Measurements from ENCODE around the gene ST7L. TPM values are rescaled to one million over a fixed set of nuclear protein-coding genes. Genes with fewer than 3 reads are reported as not detected.

ST7L gene
- total RNA-seq, 4 donors from 2014 or later = 24.9 to 50.3 (median 33.9) TPM

DNA sequence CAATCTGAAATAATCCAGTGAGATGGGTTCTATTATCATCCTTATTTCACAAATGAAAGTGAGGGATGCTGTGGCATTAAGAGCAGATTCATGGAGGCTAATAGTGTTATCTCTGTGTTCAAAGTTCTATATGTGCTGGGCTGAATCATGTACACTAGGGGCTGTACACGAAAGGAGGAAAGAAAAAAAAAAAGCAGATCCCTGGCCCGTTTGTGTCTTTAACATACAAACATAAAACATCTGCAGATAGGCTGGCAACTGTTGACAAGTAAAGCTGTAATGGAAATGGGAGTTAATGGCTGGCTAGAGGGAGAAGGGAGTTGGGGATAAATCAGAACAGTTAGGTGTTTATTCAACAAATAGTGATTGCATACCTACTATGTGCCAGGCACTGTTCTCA, 107.0 kb downstream of the ST7L start:
- DNase-seq = no peak
- Histone ChIP-seq H3K27ac (peak overlapping the region in 1 of 4 donors; percentile 64), H3K27me3 (peaks cover 0 to 9% of the 10 kb centered on the region in 2 donors), H3K9me3 (no peaks in the 10 kb centered on the region), H3K4me1 (peaks cover 6 to 28% (median 9%) of the 10 kb centered on the region in 4 donors), H3K36me3 (peaks cover 0 to 2% (median 0%) of the 10 kb centered on the region in 3 donors), H3K4me3 (no peak overlapping the region)
- TF ChIP-seq CTCF (IDR thresholded peaks at IDR 0.05) (no peak), POLR2A (IDR thresholded peaks at IDR 0.05) (no peak)

DNA sequence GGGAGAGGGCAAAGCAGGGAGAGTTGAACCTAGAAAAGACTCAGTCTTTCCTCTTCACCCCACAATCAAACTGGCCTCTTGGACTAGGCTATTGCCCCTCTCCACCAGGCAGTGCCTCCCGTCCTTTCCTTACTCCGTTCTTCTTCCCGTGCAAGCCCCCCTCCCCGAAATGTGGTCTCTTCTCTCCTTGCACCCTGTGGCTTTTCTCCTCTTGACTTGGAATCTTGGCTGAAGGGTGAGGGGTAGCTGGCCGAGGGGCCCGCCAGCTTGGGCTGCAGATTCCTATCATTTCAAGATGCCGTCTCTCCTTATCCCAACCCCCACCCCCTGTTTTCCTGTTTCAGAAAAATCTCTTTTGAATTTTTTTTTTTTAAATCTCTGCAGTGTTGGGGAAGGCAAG, 108.6 kb downstream of the ST7L start:
- peaks cover 6 to 26% (median 9%) of the 10 kb centered on the region in 4 donors for H3K4me1 ChIP-seq
- H3K9me3 ChIP-seq = no peaks in the 10 kb centered on the region
- peak overlapping the region in 2 of 4 donors; percentile 45 to 76 for H3K27ac ChIP-seq
- TF ChIP-seq CTCF (IDR thresholded peaks at IDR 0.05) (no peak), POLR2A (IDR thresholded peaks at IDR 0.05) (no peak)
- H3K27me3 ChIP-seq = peaks cover 0 to 9% of the 10 kb centered on the region in 2 donors
- peak overlapping the region in 1 of 4 donors; percentile 64 for H3K4me3 ChIP-seq
- no peaks in the 10 kb centered on the region for H3K36me3 ChIP-seq
- no peak for DNase-seq

DNA sequence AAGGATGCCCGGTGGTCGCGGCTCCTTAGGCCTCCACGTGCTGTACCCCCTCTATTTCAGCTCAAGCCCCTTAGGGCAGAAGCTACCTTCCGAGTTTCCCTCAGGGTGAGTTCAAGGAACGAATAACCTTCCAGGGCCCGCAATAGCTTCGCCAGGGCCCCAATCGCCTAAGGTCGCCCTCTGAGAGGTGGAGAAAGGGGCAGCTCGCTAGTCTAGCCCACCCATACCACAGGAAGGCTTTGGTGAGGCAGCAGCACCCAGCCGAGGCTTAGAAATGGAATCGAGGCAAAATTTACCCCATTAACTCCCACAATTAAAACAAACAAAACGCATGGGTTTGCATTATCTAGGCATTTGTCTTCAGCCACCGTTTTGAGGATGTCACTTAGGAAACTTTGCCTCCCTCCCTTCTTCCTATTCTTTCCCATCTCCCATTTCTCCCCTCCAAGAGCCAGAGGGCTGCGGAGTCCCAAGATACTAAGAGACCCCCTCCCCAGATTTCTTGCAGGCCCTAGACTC, 109.2 kb downstream of the ST7L start:
- TF ChIP-seq POLR2A (IDR thresholded peaks at IDR 0.05) (no peak), CTCF (IDR thresholded peaks at IDR 0.05) (no peak)
- Histone ChIP-seq H3K9me3 (no peaks in the 10 kb centered on the region), H3K4me1 (peaks cover 6 to 23% (median 9%) of the 10 kb centered on the region in 4 donors), H3K27me3 (peaks cover 0 to 9% of the 10 kb centered on the region in 2 donors), H3K4me3 (peak overlapping the region in 2 of 4 donors; percentile 63 to 64), H3K27ac (peak overlapping the region in 2 of 4 donors; percentile 45 to 76), H3K36me3 (no peaks in the 10 kb centered on the region)
- DNase-seq = no peak

- peak in 1 of 3 donors; percentile 56 for DNase-seq
- TF ChIP-seq POLR2A (IDR thresholded peaks at IDR 0.05) = no peak
- no peak for TF ChIP-seq CTCF (IDR thresholded peaks at IDR 0.05)
- Histone ChIP-seq H3K4me3 (peak overlapping the region; percentile 45 to 75 (median 64)), H3K27me3 (peaks cover 0 to 9% of the 10 kb centered on the region in 2 donors), H3K27ac (peak overlapping the region in 3 of 4 donors; percentile 45 to 76 (median 55)), H3K9me3 (no peaks in the 10 kb centered on the region), H3K4me1 (peaks cover 6 to 23% (median 9%) of the 10 kb centered on the region in 4 donors), H3K36me3 (no peaks in the 10 kb centered on the region)
Measured at GRCh38 chr1:112509005-112509659, 109.8 kb downstream of the ST7L start.

DNA sequence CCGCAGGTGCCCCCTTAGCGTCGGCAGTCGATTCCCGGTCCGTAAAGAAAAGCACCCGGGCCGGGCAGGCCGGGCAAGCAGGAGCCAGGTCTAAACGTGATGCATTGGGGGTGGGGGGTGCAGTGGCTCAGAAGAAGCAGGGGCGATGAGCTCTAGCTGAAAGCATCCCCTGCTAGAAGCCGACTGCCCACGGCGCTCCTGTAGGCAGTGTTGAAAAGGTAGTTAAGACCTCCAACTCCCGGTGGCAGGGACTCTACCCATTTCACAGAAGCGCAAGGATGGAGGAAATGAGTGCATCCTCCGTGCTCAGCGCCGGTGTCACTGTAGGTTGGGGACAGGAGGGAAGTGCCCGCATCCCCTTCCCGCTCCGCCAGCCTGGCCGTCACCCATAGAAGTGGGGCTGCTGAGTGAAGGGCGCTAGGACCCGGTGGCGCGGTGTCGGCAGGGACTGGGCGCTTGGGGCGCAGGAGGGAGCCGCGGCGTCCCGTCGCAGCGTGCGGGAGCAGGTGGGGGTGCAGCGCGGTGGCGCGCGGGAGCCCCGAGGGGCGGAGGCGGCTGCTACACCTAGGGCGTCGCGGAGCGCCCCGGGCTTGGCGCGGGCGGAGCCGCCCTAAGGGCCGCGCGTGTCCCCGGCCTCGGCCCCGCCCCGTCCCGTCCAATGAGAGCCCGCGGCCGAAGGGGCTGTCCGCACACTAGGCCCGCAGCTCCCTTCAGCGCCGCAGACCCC, 110.5 kb downstream of the ST7L start, which contains the start of gene WNT2B:
WNT2B (plus strand) TSS at position 688 of the 727 bp plus-strand sequence. CDS start 298 bp downstream, outside the sequence.
- TF ChIP-seq POLR2A (IDR thresholded peaks at IDR 0.05) (no peak), CTCF (IDR thresholded peaks at IDR 0.05) (peak in 2 of 6 experiments; percentile 15 to 28)
- peaks cover 6 to 23% (median 9%) of the 10 kb centered on the region in 4 donors for H3K4me1 ChIP-seq
- peaks cover 0 to 9% of the 10 kb centered on the region in 2 donors for H3K27me3 ChIP-seq
- H3K9me3 ChIP-seq = no peaks in the 10 kb centered on the region
- H3K4me3 ChIP-seq = peak within 1 kb of the TSS; percentile 45 to 75 (median 64)
- H3K36me3 ChIP-seq = no peaks in the 10 kb centered on the region
- peak within 1 kb of the TSS in 3 of 4 donors; percentile 45 to 76 (median 55) for H3K27ac ChIP-seq
- peak; percentile 35 to 67 (median 66) for DNase-seq

Data from Peyer's patch (tissue), 4 donors.